ENCODE measurements around the gene AJAP1. TPM values are rescaled to one million over a fixed set of nuclear protein-coding genes. Genes with fewer than 3 reads are reported as not detected.

Gene AJAP1
- total RNA-seq, 1 donor from 2014 or later = 0.46 TPM

DNA sequence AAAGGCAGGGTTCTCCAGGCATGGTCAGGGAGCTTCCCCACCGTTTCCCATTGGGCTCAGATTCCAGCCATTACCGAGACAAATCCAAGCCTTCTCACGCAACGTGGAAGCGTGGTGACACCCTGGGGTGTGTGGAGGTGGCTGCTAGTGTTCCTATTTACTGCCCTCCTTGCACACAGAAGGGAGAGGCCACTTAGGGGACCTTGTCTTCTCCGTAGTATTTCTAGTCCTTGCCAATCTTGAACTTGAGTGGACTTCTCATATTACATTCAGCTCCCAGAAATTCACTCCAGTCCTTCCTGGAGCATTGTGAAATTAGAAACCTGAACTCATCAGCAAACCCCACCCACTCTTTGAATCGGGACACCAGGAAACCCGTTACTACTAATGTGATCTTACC, 131.6 kb downstream of the AJAP1 start:
- no peaks in the 10 kb centered on the region for H3K36me3 Mint-ChIP-seq (ENCODE audit: insufficient read depth)
- no peaks in the 10 kb centered on the region for H3K27me3 Mint-ChIP-seq
- no peak for DNase-seq (ENCODE audit: low spot score, unreplicated experiment)
- no peak overlapping the region for H3K4me3 Mint-ChIP-seq (ENCODE audit: low read depth)
- TF ChIP-seq, protein P1, sequence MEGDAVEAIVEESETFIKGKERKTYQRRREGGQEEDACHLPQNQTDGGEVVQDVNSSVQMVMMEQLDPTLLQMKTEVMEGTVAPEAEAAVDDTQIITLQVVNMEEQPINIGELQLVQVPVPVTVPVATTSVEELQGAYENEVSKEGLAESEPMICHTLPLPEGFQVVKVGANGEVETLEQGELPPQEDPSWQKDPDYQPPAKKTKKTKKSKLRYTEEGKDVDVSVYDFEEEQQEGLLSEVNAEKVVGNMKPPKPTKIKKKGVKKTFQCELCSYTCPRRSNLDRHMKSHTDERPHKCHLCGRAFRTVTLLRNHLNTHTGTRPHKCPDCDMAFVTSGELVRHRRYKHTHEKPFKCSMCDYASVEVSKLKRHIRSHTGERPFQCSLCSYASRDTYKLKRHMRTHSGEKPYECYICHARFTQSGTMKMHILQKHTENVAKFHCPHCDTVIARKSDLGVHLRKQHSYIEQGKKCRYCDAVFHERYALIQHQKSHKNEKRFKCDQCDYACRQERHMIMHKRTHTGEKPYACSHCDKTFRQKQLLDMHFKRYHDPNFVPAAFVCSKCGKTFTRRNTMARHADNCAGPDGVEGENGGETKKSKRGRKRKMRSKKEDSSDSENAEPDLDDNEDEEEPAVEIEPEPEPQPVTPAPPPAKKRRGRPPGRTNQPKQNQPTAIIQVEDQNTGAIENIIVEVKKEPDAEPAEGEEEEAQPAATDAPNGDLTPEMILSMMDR (IDR thresholded peaks at IDR 0.05; ENCODE audit: unreplicated experiment) = no peak
- no peaks in the 10 kb centered on the region for H3K9me3 Mint-ChIP-seq (ENCODE audit: low read depth)
- no peaks in the 10 kb centered on the region for H3K4me1 Mint-ChIP-seq (ENCODE audit: low read depth)
- H3K27ac Mint-ChIP-seq = no peak overlapping the region

DNA sequence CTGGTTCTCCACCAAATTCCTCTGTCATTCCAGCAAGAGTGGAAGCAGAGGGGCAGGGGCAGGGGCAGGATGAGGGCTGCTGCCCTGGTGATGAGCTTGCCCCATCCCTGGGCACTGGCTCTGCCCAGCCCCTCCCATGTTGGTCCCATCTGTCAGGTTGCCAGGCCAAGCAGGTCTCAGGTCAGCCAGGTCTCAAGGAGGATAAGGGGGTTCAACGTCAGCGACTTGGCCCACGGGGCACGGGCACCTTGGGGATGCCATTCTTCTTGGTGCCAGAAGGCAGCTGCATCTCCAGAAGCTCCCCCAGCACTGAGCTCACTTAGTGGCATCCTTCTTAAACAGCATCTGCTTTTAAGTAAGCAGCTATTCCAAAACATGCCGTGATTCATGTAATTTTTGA, 133.1 kb downstream of the AJAP1 start:
- Mint-ChIP-seq H3K36me3 (ENCODE audit: insufficient read depth) (no peaks in the 10 kb centered on the region), H3K27ac (no peak overlapping the region), H3K9me3 (ENCODE audit: low read depth) (no peaks in the 10 kb centered on the region), H3K27me3 (no peaks in the 10 kb centered on the region), H3K4me3 (ENCODE audit: low read depth) (no peak overlapping the region), H3K4me1 (ENCODE audit: low read depth) (peaks cover 1% of the 10 kb centered on the region)
- no peak for DNase-seq (ENCODE audit: low spot score, unreplicated experiment)
- TF ChIP-seq, protein P1 (IDR thresholded peaks at IDR 0.05; ENCODE audit: unreplicated experiment) = no peak

DNA sequence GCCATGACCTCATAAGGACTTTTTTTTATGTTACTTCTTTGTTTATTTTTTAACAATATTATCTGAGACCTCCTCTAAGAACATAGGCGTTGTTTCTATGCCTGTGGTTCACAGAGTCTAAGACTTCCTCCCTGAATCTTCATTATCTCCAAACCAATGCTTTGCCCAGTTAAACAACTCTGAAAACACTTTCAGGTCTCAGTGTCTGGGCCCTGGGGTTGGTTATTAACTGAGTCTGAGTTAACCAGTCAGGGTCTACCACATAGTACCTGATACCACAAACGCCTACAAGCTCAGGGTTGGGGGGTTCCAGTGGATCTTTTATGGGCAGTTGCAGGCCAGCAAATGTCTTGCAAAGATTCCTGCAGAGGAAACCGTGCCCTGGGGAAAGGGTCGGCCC, 138.2 kb downstream of the AJAP1 start:
- DNase-seq (ENCODE audit: low spot score, unreplicated experiment) = no peak
- no peaks in the 10 kb centered on the region for H3K36me3 Mint-ChIP-seq (ENCODE audit: insufficient read depth)
- TF ChIP-seq, protein P1 (IDR thresholded peaks at IDR 0.05; ENCODE audit: unreplicated experiment) = no peak
- no peaks in the 10 kb centered on the region for H3K9me3 Mint-ChIP-seq (ENCODE audit: low read depth)
- H3K27ac Mint-ChIP-seq = no peak overlapping the region
- peaks cover 19% of the 10 kb centered on the region for H3K27me3 Mint-ChIP-seq
- H3K4me3 Mint-ChIP-seq (ENCODE audit: low read depth) = no peak overlapping the region
- H3K4me1 Mint-ChIP-seq (ENCODE audit: low read depth) = peaks cover 2% of the 10 kb centered on the region

DNA sequence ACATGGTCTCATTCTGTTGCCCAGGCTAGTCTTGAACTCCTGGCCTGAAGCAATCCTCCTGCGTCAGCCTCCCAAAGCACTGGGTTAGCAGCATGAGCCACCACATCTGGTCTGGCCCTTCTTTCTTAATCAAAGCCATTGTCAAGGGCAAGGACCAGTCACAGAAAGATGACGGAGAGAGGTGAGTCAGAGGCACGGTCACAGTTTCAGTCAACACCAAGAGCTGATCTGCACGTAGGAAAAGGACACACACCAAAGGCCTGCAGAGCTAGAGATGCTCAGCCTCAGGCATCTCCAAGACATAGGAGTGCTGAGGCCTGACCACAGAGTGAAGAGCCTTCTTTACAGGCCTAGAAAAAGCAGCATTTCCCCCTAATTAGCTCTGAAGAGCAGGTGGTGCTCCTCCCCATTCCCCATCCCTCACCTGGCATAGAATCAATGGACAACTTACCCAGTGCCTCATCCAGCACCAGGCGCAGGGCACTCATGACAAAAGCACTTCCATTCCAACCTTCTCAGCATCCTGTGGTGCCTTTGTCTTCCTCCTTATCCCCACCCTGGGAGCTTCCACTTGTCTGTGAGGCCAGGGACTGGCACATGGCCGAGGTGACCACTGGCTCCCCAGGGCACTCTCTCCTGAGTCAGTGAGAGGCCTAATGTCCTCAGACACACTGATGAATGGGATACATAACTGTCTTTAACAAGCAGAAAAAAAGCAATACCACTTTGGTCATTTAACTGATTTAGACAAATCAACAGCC, 139.8 kb downstream of the AJAP1 start:
- no peak for DNase-seq (ENCODE audit: low spot score, unreplicated experiment)
- Mint-ChIP-seq H3K27me3 (peaks cover 31% of the 10 kb centered on the region), H3K4me3 (ENCODE audit: low read depth) (no peak overlapping the region), H3K36me3 (ENCODE audit: insufficient read depth) (no peaks in the 10 kb centered on the region), H3K4me1 (ENCODE audit: low read depth) (peaks cover 2% of the 10 kb centered on the region), H3K27ac (no peak overlapping the region), H3K9me3 (ENCODE audit: low read depth) (no peaks in the 10 kb centered on the region)
- TF ChIP-seq, protein P1 (IDR thresholded peaks at IDR 0.05; ENCODE audit: unreplicated experiment) = no peak

DNA sequence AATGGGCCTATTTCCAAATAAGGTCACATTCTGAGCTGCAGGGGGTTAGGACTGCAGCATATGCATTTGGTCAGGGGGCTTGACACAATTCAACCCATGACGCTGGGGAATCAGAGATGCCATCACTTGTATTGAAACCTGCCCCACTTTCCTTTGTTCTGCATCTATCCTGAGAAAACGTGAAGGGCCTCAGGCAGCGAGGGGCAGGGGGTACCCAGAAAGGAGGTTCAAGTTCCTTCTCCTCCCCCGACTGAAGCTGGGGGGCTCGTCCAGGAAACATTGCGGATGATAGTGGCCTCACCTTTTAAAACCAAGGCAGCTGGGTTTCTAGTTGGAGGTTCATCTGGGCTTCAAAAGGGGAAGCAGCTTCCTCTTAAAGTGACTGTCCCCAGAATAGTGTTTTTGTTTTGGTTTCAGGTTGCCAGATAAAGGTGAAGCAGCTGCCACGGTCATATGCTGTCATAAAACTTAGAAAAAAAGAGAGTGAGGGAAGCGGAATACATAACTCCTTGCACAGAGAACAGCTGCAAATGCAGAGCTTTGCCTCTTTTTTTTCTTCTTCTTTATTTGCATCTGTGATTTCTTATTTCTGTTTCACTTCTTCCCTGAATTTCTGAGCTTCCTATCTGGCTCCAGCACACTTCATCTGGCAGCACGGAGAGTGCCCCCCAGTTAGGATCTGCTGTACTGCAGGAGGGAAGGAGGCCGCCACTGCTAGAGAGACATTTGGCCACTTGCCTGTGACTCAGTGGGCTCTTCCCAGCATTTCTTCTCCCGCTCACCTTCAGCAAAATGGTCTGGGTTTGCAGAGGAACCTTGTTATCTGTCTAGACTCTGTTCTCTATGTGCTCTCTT, 142.0 kb downstream of the AJAP1 start:
- peaks cover 47% of the 10 kb centered on the region for H3K27me3 Mint-ChIP-seq
- no peaks in the 10 kb centered on the region for H3K36me3 Mint-ChIP-seq (ENCODE audit: insufficient read depth)
- H3K9me3 Mint-ChIP-seq (ENCODE audit: low read depth) = no peaks in the 10 kb centered on the region
- TF ChIP-seq, protein P1 (IDR thresholded peaks at IDR 0.05; ENCODE audit: unreplicated experiment) = no peak
- DNase-seq (ENCODE audit: low spot score, unreplicated experiment) = no peak
- H3K4me1 Mint-ChIP-seq (ENCODE audit: low read depth) = peaks cover 2% of the 10 kb centered on the region
- H3K4me3 Mint-ChIP-seq (ENCODE audit: low read depth) = no peak overlapping the region
- no peak overlapping the region for H3K27ac Mint-ChIP-seq

All from progenitor cell of endocrine pancreas (in vitro differentiated cells).